ENCODE results near the gene FHIT.
A peak's percentile ranks its signal among the peaks of the same experiment; 100 is the strongest.

FHIT gene

GRCh38 chr3:60009931-60010478, 1241.2 kb downstream of the FHIT start:
- no peak for DNase-seq

- DNase-seq = no peak
Measured at GRCh38 chr3:60001369-60001768, 1249.9 kb downstream of the FHIT start.

GRCh38 chr3:60000311-60001105, 1250.7 kb downstream of the FHIT start:
- no peak for DNase-seq

GRCh38 chr3:59998058-59998457, 1253.2 kb downstream of the FHIT start:
- DNase-seq = no peak

GRCh38 chr3:59997583-59997982, 1253.7 kb downstream of the FHIT start:
- DNase-seq = no peak

GRCh38 chr3:59996056-59996455, 1255.2 kb downstream of the FHIT start:
- DNase-seq = no peak

- no peak for DNase-seq
Measured at GRCh38 chr3:59995563-59995962, 1255.7 kb downstream of the FHIT start.

GRCh38 chr3:59994732-59995304, 1256.4 kb downstream of the FHIT start:
- no peak for DNase-seq

- no peak for DNase-seq
Measured at GRCh38 chr3:59992578-59992977, 1258.7 kb downstream of the FHIT start.

GRCh38 chr3:59990915-59991314, 1260.3 kb downstream of the FHIT start:
- DNase-seq = no peak

GRCh38 chr3:59982510-59982909, 1268.7 kb downstream of the FHIT start:
- DNase-seq = no peak

- no peak for DNase-seq
Measured at GRCh38 chr3:59981377-59981776, 1269.9 kb downstream of the FHIT start.

GRCh38 chr3:59980576-59980975, 1270.7 kb downstream of the FHIT start:
- DNase-seq = no peak

GRCh38 chr3:59979542-59979941, 1271.7 kb downstream of the FHIT start:
- peak; percentile 7 to 38 for DNase-seq

GRCh38 chr3:59978979-59979378, 1272.3 kb downstream of the FHIT start:
- peak; percentile 29 to 33 for DNase-seq

- DNase-seq = no peak
Measured at GRCh38 chr3:59970796-59971195, 1280.5 kb downstream of the FHIT start.

GRCh38 chr3:59970376-59970775, 1280.9 kb downstream of the FHIT start:
- no peak for DNase-seq

- DNase-seq = no peak
Measured at GRCh38 chr3:59968513-59969045, 1282.7 kb downstream of the FHIT start.

- DNase-seq = no peak
Measured at GRCh38 chr3:59963676-59964075, 1287.6 kb downstream of the FHIT start.

- no peak for DNase-seq
Measured at GRCh38 chr3:59957150-59957549, 1294.1 kb downstream of the FHIT start.

GRCh38 chr3:59953104-59953503, 1298.1 kb downstream of the FHIT start:
- DNase-seq = no peak

- no peak for DNase-seq
Measured at GRCh38 chr3:59949311-59949710, 1301.9 kb downstream of the FHIT start.

GRCh38 chr3:59946401-59946800, 1304.9 kb downstream of the FHIT start:
- no peak for DNase-seq

- no peak for DNase-seq
Measured at GRCh38 chr3:59940718-59941117, 1310.5 kb downstream of the FHIT start.
